G401 (cell line): ENCODE measurements around the gene RGS13. TPM values are rescaled to one million over a fixed set of nuclear protein-coding genes. Genes with fewer than 3 reads are reported as not detected.
"Not testable (repeated sequence)": the region's sequence is repeated elsewhere in the genome, so short reads cannot be mapped to it uniquely, and the experiment has no call there.

Experiments
- DNase-seq: peaks from one replicate; pipeline ENCODE4 v3.0.0-alpha.2; 2015; ENCODE audit warnings: low spot score
- in situ Hi-C: cut with HindIII; loops from 2 replicates; pipeline ENCODE4 v1.10.0; 2016; ENCODE audit warnings: low sequenced_read_pairs, mixed read lengths
- total RNA-seq: library from RNA; depleted of rRNA; stranded (reverse); fragments of >200 nt; shearing (Covaris generic); gene quantifications from 2 replicates; pipeline ENCODE4 v1.2.3, GENCODE V29; 2014

The RGS13 gene
- total RNA-seq, 1 experiment from 2014 or later = not detected

DNA sequence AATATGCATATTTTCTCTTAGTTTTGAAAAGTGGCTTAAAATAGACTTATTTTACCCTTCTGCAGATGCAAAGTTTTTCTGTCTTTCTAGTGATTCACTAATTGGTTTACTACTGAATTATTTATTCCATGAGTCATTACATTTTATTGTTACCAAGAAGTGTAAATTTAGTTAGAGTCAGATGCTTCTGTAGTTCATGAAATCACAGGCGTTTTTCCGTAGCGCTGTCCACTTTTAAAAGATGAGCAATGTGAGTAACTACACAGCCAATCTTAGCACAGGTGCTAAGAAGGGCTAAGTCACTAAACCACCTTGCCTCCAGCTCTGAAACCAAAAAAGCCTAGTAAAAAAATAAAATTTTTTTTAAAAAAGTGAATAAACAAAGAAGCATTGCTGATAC is 24.7 kb downstream of the RGS13 start:
- in situ Hi-C loops = no loop called here
- DNase-seq = no peak

DNA sequence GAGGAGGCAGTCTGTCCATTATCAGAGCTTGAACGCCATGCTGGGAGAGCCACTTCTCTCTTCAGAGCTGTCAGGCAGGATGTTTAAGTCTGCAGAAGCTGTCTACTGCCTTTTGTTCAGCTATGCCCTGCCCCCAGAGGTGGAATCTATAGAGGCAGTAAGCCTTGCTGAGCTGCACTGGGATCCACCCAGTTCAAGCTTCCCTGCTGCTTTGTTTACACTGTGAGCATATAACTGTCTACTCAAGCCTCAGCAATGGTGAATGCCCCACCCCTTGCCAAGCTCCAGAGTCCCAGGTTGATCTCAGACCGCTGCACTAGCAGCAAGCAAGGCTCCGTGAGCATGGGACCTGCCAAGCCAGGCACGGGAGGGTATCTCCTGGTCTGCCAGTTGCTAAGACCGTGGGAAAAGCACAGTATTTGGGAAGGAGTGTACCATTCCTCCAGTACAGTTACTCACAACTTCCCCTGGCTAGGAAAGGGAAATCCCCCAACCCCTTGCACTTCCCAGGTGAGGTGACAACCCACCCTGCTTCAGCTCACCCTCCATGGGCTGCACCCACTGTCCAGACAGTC is 32.5 kb downstream of the RGS13 start:
- in situ Hi-C loops = no loop called here
- DNase-seq = no peak

- no peak for DNase-seq
- in situ Hi-C loops = no loop called here
Measured at GRCh38 chr1:192669174-192669573, 33.2 kb downstream of the RGS13 start.

DNA sequence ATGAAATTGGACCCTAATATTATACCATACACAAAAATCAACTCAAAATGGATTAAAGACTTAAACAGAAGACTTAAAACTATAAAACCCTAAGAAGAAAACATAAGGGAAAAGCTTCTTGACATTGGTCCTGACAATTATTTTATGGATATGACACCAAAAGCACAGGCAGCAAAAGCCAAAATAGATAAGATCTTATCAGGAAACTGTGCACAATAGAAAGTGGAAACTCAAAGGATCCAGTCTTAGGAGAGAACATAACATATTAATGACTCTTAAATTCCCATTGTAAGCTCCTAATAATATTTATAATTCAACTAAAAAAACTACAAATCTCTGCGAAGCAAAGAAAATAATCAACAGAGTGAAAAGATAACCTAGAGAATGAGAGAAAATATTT is 39.8 kb downstream of the RGS13 start:
- in situ Hi-C loops = no loop called here
- no peak for DNase-seq

DNA sequence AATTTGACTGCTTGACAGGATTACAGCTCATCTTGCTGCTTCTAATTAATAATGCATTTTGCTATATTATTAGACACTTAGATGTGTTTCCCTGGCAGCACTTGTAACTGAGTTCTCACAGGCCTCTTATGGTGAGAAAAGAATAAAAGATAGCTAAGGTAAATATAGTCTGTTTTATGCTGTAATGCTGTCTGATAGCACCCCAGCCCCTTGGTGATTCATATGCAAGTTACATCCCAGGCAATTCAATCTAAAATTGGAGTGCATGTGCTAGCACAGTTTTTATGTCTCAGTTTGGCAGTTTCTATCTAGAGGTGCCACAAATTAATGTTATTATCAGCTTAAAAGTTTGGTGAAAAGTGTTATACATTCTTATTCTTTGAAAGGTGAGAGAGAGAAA is 42.2 kb downstream of the RGS13 start:
- DNase-seq = no peak
- in situ Hi-C loops = no loop called here

- in situ Hi-C loops = no loop called here
- DNase-seq = no peak
Measured at GRCh38 chr1:192682335-192682734, 46.4 kb downstream of the RGS13 start.

- in situ Hi-C loops = not testable (repeated sequence)
Measured at GRCh38 chr1:192683081-192683480, 47.1 kb downstream of the RGS13 start.

GRCh38 chr1:192689459-192689858 is 53.5 kb downstream of the RGS13 start:
- in situ Hi-C loops = no loop called here
- DNase-seq = no peak

More at GRCh38 chr1:192683081-192683480, 47.1 kb downstream of the RGS13 start:
- not testable (repeated sequence) for DNase-seq

GRCh38 chr1:192691041-192691440 is 55.1 kb downstream of the RGS13 start:
- in situ Hi-C loops = no loop called here
- DNase-seq = no peak

DNA sequence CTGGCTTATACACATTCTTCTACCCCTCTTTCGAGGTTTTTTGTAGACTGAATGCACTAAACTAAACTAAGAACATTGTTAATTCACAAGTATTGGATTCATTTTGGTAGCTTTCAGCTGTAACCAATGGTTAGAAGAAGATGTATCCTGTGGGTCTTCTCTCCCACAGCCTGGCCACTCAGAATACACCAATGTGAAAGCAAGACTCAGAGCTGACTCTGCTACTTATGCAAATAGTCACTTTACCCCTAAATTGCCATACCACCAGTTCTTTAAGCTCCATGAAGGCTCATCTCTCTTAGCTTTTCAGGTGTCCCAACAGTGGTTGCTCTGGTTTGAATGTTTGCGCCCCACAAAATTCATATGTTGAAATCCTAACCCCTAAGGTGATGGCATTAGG is 60.1 kb downstream of the RGS13 start:
- in situ Hi-C loops = no loop called here
- no peak for DNase-seq

DNA sequence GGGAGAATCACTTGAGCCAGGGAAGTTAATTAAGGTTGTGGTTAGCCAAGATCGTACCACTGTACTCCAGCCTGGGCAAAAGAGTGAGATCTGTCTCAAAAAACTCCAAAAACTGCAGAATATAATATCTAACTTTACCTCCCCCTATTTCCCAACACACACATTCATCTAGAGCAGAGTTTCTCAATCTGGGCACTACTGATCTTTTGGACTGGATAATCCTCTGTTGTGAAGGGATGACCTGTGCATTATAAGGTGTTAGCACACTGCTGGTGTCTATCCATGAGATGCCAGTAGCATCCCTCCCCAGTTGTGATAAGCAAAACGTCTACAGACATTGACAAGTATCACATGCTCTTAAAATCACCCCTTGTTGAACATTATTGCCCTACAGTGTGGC is 61.8 kb downstream of the RGS13 start:
- in situ Hi-C loops = no loop called here
- no peak for DNase-seq

- in situ Hi-C loops = no loop called here
- DNase-seq = no peak
Measured at GRCh38 chr1:192698731-192699130, 62.8 kb downstream of the RGS13 start.

DNA sequence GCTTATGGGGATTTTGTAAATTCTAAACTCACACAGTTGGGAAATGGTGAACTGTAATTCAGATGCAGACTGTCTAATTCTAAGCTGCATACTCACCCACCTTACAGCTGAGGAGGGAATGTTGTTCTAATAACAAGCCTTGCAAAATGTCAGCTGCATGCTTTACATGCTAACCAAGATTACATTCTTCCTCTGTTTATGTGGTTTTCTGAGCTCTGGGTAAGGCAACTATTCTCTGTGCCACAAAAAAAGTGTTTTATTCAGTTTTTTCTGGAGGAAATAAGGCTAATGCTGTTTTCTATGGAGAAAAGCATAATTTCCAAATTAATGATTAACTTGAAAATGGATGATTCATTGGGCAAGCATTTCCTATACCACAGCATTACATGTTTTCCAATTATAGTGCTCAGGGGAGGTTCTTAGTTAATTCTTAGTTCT is 64.9 kb downstream of the RGS13 start:
- DNase-seq = no peak
- in situ Hi-C loops = no loop called here

DNA sequence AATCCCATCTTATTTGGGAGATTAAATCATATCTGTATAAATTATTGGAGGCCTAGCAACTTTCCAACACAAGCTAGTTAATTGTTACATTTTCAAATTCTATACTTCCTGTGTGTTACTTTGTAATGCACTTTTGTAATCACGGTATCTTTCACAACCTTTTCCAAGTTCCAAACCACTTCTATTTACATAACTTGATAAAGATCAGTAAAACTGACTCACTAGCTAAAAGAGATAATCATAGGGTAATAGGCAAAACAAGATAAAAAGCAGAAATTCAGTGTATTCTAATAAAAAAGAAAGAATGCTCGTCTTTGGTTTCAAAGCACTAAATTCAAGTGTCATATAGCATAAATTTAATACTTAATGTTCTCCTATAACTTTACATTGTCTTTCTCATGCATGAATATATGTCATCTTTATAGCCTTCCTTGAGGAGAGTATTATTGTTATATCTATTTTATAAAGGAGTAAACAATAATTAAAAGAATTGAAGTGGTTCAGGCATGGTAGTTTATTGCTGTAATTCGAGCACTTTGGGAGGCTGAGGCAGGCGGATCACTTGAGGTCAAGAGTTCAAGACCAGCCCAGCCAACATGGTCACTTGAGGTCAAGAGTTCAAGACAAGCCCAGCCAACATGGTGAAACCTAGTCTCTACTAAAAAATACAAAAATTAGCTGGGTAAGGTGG is 66.4 kb downstream of the RGS13 start:
- in situ Hi-C loops = no loop called here
- DNase-seq = no peak

DNA sequence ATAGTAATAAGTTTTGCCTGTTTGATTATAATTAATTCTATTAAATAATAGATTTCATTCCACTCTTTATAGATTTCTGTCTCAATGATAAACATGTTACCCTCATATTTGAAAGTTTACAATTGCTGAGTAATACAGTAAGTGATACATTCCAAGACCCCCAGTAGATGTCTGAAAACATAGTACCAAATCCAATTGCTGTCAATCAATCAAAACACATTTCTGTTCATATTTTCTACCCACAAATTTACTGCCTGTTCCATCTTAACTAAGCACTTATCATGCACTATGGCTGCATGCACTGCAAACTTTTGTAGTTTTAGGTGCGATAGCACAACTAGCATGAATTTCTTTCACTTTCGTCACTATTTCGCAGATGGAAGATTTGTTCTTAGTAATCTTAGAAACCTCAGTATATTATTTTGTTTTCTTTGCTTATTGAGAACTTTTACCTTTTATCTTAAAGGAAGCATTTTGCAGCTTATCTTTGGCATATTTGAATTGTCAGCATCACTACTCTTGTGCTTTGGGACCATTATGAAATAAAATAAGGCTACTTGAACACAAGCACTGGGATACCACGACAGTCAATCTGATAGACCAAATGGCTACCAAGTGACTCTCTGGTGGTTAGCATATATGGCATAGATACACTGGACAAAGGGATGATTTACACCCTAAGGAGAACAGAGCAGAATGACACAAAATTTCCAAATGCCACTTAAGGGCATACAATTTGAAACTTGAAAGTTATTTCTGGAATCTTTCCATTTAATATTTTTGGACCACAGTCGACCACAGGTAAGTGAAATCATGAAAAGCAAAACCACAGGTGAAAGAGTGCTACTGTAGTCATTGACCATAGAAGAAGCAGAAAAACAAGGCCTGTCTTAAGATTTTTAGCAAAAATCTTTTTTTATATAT is 67.6 kb downstream of the RGS13 start:
- no peak for DNase-seq
- in situ Hi-C loops = no loop called here

- in situ Hi-C loops = no loop called here
- no peak for DNase-seq
Measured at GRCh38 chr1:192705510-192705909, 69.6 kb downstream of the RGS13 start.

DNA sequence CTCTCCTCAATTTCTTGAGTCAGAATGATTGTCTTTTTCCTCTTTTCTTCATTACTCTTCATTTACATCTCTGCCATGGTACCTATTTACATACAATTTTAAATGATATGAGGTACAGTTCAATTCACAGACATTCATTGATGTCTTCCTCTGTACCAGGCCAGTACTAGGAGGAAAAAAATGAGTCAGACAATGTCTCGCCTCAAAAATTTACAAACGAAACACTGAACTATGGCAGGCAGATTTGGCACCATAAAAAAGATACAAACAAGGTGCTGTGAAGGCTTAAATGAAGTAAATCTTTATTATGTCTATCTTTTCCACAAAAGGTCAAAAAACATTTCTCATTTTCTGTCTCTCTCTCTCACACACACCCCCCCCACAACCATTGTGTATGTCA is 71.0 kb downstream of the RGS13 start:
- in situ Hi-C loops = no loop called here

GRCh38 chr1:192707978-192708547 is 72.1 kb downstream of the RGS13 start:
- in situ Hi-C loops = no loop called here
- no peak for DNase-seq

More for the DNA sequence above, 71.0 kb downstream of the RGS13 start:
- DNase-seq = no peak

GRCh38 chr1:192709544-192709943 is 73.6 kb downstream of the RGS13 start:
- DNase-seq = no peak
- in situ Hi-C loops = no loop called here
